22Rv1 (cell line): Measurements from ENCODE around the gene ADCY2.

Experiments used
- H3K27ac ChIP-seq: fragments of 450-650 bp; 2 replicates; pipeline ENCODE4 v1.5.1; 2017
- ZFX ChIP-seq: fragments of 450-650 bp; IDR thresholded peaks from 2 replicates; pipeline ENCODE4 v1.6.1; 2017; ENCODE audit warnings: antibody characterized with exemption, borderline replicate concordance
- TF ChIP-seq, protein P1 (sequence below): fragments of 450-650 bp; IDR thresholded peaks from 2 replicates; pipeline ENCODE4 v1.5.1; 2017; ENCODE audit warnings: mild to moderate bottlenecking

ADCY2 gene

DNA sequence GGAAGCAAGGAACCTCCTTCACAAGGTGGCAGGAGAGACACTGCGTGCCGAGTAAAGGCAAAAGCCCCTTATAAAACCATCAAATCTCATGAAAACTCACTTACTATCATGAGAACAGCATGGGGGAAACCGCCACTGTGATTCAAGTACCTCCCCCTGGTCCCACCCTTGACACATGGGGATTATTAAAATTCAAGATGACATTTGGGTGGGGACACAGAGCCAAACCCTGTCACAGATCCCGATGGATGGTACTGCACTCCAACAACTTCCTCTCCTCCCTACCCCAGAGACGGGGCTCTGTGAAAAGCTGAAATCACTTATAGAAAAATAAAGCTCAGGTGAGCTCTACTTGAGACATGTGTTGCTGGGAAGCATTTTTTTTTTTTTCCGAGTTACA is 10.3 kb upstream of the ADCY2 start:
- H3K27ac ChIP-seq, result no peak overlapping the region
- TF ChIP-seq, protein P1, sequence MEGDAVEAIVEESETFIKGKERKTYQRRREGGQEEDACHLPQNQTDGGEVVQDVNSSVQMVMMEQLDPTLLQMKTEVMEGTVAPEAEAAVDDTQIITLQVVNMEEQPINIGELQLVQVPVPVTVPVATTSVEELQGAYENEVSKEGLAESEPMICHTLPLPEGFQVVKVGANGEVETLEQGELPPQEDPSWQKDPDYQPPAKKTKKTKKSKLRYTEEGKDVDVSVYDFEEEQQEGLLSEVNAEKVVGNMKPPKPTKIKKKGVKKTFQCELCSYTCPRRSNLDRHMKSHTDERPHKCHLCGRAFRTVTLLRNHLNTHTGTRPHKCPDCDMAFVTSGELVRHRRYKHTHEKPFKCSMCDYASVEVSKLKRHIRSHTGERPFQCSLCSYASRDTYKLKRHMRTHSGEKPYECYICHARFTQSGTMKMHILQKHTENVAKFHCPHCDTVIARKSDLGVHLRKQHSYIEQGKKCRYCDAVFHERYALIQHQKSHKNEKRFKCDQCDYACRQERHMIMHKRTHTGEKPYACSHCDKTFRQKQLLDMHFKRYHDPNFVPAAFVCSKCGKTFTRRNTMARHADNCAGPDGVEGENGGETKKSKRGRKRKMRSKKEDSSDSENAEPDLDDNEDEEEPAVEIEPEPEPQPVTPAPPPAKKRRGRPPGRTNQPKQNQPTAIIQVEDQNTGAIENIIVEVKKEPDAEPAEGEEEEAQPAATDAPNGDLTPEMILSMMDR, result no peak
- no peak for TF ChIP-seq ZFX

- no peak overlapping the region for H3K27ac ChIP-seq
- TF ChIP-seq, protein P1, result no peak
- TF ChIP-seq ZFX, result no peak
Observed at GRCh38 chr5:7388553-7388952, 7.4 kb upstream of the ADCY2 start.

DNA sequence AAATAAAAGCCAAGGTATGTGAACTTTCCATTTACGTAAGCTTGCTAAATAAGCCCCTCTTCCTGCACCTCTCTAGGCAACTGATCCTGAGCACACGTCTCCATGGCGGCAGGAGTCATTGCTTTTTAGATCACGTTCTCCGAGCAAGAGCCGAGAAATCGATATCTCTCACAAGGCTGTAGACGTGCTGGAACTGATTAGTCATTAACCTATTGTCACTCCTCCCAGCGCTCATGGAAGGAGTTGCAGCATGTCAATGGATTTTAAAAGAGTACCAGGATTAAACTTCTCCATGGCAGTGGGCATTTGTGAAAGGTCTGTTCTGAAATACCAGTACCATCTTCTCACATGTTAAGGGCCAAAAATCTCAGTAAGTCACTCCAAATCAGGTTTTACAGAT is 4.7 kb upstream of the ADCY2 start:
- TF ChIP-seq ZFX, result no peak
- TF ChIP-seq, protein P1, result peak; percentile 15; the same call in 1 of the 2 replicates
- no peak overlapping the region for H3K27ac ChIP-seq

GRCh38 chr5:7391814-7392692 is 3.9 kb upstream of the ADCY2 start:
- TF ChIP-seq, protein P1, result peak; percentile 75
- no peak for TF ChIP-seq ZFX
- no peak overlapping the region for H3K27ac ChIP-seq

GRCh38 chr5:7392693-7393024 is 3.3 kb upstream of the ADCY2 start:
- TF ChIP-seq, protein P1, result peak; percentile 30
- no peak for TF ChIP-seq ZFX
- H3K27ac ChIP-seq, result no peak overlapping the region

- TF ChIP-seq, protein P1, result no peak
- no peak for TF ChIP-seq ZFX
- no peak overlapping the region for H3K27ac ChIP-seq
Observed at GRCh38 chr5:7393921-7394799, 1.8 kb upstream of the ADCY2 start.

DNA sequence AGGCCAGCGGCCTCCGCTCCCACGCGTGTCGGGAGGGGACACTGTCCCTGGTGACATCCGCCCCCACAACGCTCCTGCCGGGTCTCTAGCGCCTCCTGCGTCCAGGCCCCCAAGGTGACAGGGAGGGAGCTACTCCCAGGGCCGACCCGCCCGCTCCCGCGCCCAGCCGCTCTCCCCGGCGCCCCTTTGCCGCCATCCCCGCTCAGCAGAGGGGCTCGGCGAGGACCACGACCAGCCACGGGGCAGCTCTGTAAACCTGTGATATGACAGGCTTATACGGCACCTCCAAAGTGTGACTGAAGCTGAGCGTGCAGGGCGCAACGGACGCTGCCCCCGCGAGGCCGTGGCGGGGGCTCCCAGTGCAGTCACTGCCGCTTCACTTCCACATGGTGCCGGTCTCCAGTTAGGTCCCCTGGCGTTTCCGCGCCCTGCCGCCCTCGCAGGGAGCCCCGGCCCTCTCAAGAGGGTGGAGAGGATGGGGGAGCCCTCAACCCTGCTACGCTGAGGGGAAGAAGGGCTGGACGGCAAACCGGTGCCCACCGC is 978 bp upstream of the ADCY2 start:
- no peak overlapping the region for H3K27ac ChIP-seq

More for the DNA sequence above, 978 bp upstream of the ADCY2 start:
- TF ChIP-seq ZFX, result no peak
